Astrocyte of the spinal cord (primary cell): ENCODE results near the gene RPRM.
A peak's percentile ranks its signal among the peaks of the same experiment; 100 is the strongest.

Experiments
- DNase-seq: peaks from one replicate; pipeline ENCODE4 v3.0.0; 2011; ENCODE audit warnings: low read depth, low spot score
- H3K4me3 ChIP-seq: 2 replicates; pipeline ENCODE4 v1.5.1; 2011; ENCODE audit warnings: low read depth, mild to moderate bottlenecking, low read length, moderate library complexity
- CTCF ChIP-seq: IDR thresholded peaks from 2 replicates; pipeline ENCODE4 v1.5.1; 2012; ENCODE audit warnings: low read depth, mild to moderate bottlenecking, low read length, inconsistent platforms
- in situ Hi-C: cut with HindIII; loops from 2 replicates; pipeline ENCODE4 v1.10.0; 2017; ENCODE audit warnings: low sequenced_read_pairs

Gene RPRM

GRCh38 chr2:153476816-153477635, 1.5 kb downstream of the RPRM start:
- in situ Hi-C loops = no loop called here
- peak; percentile 21 for TF ChIP-seq CTCF
- H3K4me3 ChIP-seq = no peak overlapping the region
- no peak for DNase-seq

- in situ Hi-C loops = no loop called here
- TF ChIP-seq CTCF = no peak
- no peak overlapping the region for H3K4me3 ChIP-seq
- DNase-seq = no peak
Observed at GRCh38 chr2:153476491-153476815, 2.1 kb downstream of the RPRM start.

- in situ Hi-C loops = no loop called here
- DNase-seq = no peak
- TF ChIP-seq CTCF = no peak
- no peak overlapping the region for H3K4me3 ChIP-seq
Observed at GRCh38 chr2:153474876-153475435, 3.6 kb downstream of the RPRM start.

- in situ Hi-C loops = no loop called here
- DNase-seq = no peak
- no peak for TF ChIP-seq CTCF
- no peak overlapping the region for H3K4me3 ChIP-seq
Observed at GRCh38 chr2:153474407-153474806, 4.2 kb downstream of the RPRM start.

GRCh38 chr2:153470867-153471266, 7.7 kb downstream of the RPRM start:
- no peak for DNase-seq
- no peak overlapping the region for H3K4me3 ChIP-seq
- in situ Hi-C loops = no loop called here
- no peak for TF ChIP-seq CTCF

- no peak for TF ChIP-seq CTCF
- in situ Hi-C loops = no loop called here
- no peak overlapping the region for H3K4me3 ChIP-seq
- DNase-seq = no peak
Observed at GRCh38 chr2:153464395-153464794, 14.2 kb downstream of the RPRM start.
